Mucosa of rectum (tissue), 2 donors: ENCODE data around the gene ELOVL3.
"Not testable (repeated sequence)": the region's sequence is repeated elsewhere in the genome, so short reads cannot be mapped to it uniquely, and the experiment has no call there.

Experiments used
- H3K27ac ChIP-seq, 2 donors: one replicate each; pipeline ENCODE4 v1.7.0; 2013; ENCODE audit warnings: inconsistent platforms in 2 of 2, low read depth in 2 of 2, low read length in 2 of 2
- H3K27me3 ChIP-seq, 2 donors: one replicate each; pipeline ENCODE4 v1.7.0; 2013; ENCODE audit warnings: low read length in 2 of 2; ENCODE audit not compliant: control insufficient read depth in 2 of 2, insufficient read depth in 2 of 2
- H3K36me3 ChIP-seq, 2 donors: one replicate each; pipeline ENCODE4 v1.7.0; 2013; ENCODE audit warnings: low read length in 2 of 2; ENCODE audit not compliant: control insufficient read depth in 2 of 2, insufficient read depth in 2 of 2
- H3K4me1 ChIP-seq, 2 donors: one replicate each; pipeline ENCODE4 v1.7.0; 2013; ENCODE audit warnings: low read length in 2 of 2, mild to moderate bottlenecking in 1 of 2; ENCODE audit not compliant: control insufficient read depth in 2 of 2, insufficient read depth in 2 of 2
- H3K4me3 ChIP-seq, 2 donors: one replicate each; pipeline ENCODE4 v1.7.0; 2013; ENCODE audit warnings: low read length in 2 of 2
- H3K9ac ChIP-seq, 2 donors: one replicate each; pipeline ENCODE4 v1.7.0; 2013; ENCODE audit warnings: low read length in 2 of 2, low read depth in 1 of 2, mild to moderate bottlenecking in 1 of 2
- H3K9me3 ChIP-seq, 2 donors: one replicate each; pipeline ENCODE4 v1.7.0; 2013; ENCODE audit warnings: low read length in 2 of 2; ENCODE audit not compliant: control insufficient read depth in 2 of 2
- donor health status: healthy.
- donor health status: Normal muscosa, but diverticular disease.

ELOVL3 gene

GRCh38 chr10:102247734-102248133 is 21.6 kb downstream of the ELOVL3 start:
- peak overlapping the region in 1 of 2 donors; percentile 100 for H3K4me3 ChIP-seq
- H3K9ac ChIP-seq = no peak overlapping the region
- no peak overlapping the region for H3K27ac ChIP-seq
- H3K9me3 ChIP-seq = no peaks in the 10 kb centered on the region
- H3K27me3 ChIP-seq = peaks cover 0 to 5% of the 10 kb centered on the region in 2 donors
- H3K4me1 ChIP-seq = peaks cover 31 to 32% of the 10 kb centered on the region in 2 donors
- peaks cover 0 to 6% of the 10 kb centered on the region in 2 donors for H3K36me3 ChIP-seq

- H3K4me1 ChIP-seq = peaks cover 10 to 13% of the 10 kb centered on the region in 2 donors
- not testable (repeated sequence) for H3K27ac ChIP-seq, H3K36me3 ChIP-seq, H3K27me3 ChIP-seq, H3K4me3 ChIP-seq, H3K9me3 ChIP-seq, H3K9ac ChIP-seq
These were observed 26.4 kb downstream of the ELOVL3 start for GRCh38 chr10:102252508-102252907.

GRCh38 chr10:102254426-102254825 is 28.3 kb downstream of the ELOVL3 start:
- H3K9me3 ChIP-seq = no peaks in the 10 kb centered on the region
- peaks cover 4 to 12% of the 10 kb centered on the region in 2 donors for H3K36me3 ChIP-seq
- H3K27me3 ChIP-seq = no peaks in the 10 kb centered on the region
- no peak overlapping the region for H3K27ac ChIP-seq
- no peak overlapping the region for H3K4me3 ChIP-seq
- peaks cover 0 to 5% of the 10 kb centered on the region in 2 donors for H3K4me1 ChIP-seq
- no peak overlapping the region for H3K9ac ChIP-seq

GRCh38 chr10:102255404-102255803 is 29.3 kb downstream of the ELOVL3 start:
- Histone ChIP-seq H3K9ac (no peak overlapping the region), H3K27me3 (no peaks in the 10 kb centered on the region), H3K4me1 (peaks cover 0 to 3% of the 10 kb centered on the region in 2 donors), H3K36me3 (peaks cover 9 to 20% of the 10 kb centered on the region in 2 donors), H3K27ac (no peak overlapping the region), H3K4me3 (no peak overlapping the region), H3K9me3 (no peaks in the 10 kb centered on the region)

GRCh38 chr10:102261196-102261595 is 35.1 kb downstream of the ELOVL3 start:
- Histone ChIP-seq H3K36me3 (peaks cover 31 to 44% of the 10 kb centered on the region in 2 donors), H3K4me1 (no peaks in the 10 kb centered on the region), H3K4me3 (no peak overlapping the region), H3K9me3 (no peaks in the 10 kb centered on the region), H3K9ac (no peak overlapping the region), H3K27me3 (no peaks in the 10 kb centered on the region), H3K27ac (no peak overlapping the region)

GRCh38 chr10:102261842-102262241 is 35.7 kb downstream of the ELOVL3 start:
- no peak overlapping the region for H3K9ac ChIP-seq
- H3K36me3 ChIP-seq = peaks cover 31 to 44% of the 10 kb centered on the region in 2 donors
- H3K4me1 ChIP-seq = no peaks in the 10 kb centered on the region
- no peak overlapping the region for H3K27ac ChIP-seq
- no peaks in the 10 kb centered on the region for H3K27me3 ChIP-seq
- no peaks in the 10 kb centered on the region for H3K9me3 ChIP-seq
- H3K4me3 ChIP-seq = no peak overlapping the region

GRCh38 chr10:102262744-102263370 is 36.8 kb downstream of the ELOVL3 start:
- Histone ChIP-seq H3K4me1 (no peaks in the 10 kb centered on the region), H3K9me3 (no peaks in the 10 kb centered on the region), H3K27me3 (no peaks in the 10 kb centered on the region), H3K36me3 (peaks cover 31 to 44% of the 10 kb centered on the region in 2 donors), H3K4me3 (no peak overlapping the region), H3K9ac (no peak overlapping the region), H3K27ac (no peak overlapping the region)

- Histone ChIP-seq H3K36me3 (peaks cover 30 to 39% of the 10 kb centered on the region in 2 donors), H3K4me1 (no peaks in the 10 kb centered on the region)
These were observed 38.3 kb downstream of the ELOVL3 start for GRCh38 chr10:102264371-102264770.

GRCh38 chr10:102266670-102267069 is 40.6 kb downstream of the ELOVL3 start:
- peaks cover 18 to 20% of the 10 kb centered on the region in 2 donors for H3K36me3 ChIP-seq
- H3K27me3 ChIP-seq = no peaks in the 10 kb centered on the region
- no peak overlapping the region for H3K9ac ChIP-seq
- no peaks in the 10 kb centered on the region for H3K9me3 ChIP-seq
- H3K4me1 ChIP-seq = no peaks in the 10 kb centered on the region
- H3K4me3 ChIP-seq = no peak overlapping the region
- no peak overlapping the region for H3K27ac ChIP-seq

More at GRCh38 chr10:102264371-102264770, 38.3 kb downstream of the ELOVL3 start:
- Histone ChIP-seq H3K27ac (no peak overlapping the region), H3K9ac (no peak overlapping the region), H3K27me3 (no peaks in the 10 kb centered on the region), H3K9me3 (no peaks in the 10 kb centered on the region), H3K4me3 (no peak overlapping the region)

GRCh38 chr10:102267748-102268147 is 41.6 kb downstream of the ELOVL3 start:
- Histone ChIP-seq H3K4me3 (no peak overlapping the region), H3K4me1 (no peaks in the 10 kb centered on the region), H3K36me3 (peaks cover 8 to 17% of the 10 kb centered on the region in 2 donors), H3K27ac (no peak overlapping the region), H3K27me3 (no peaks in the 10 kb centered on the region), H3K9ac (no peak overlapping the region), H3K9me3 (no peaks in the 10 kb centered on the region)
